ENCODE results near the gene MAGI1.

The MAGI1 gene

GRCh38 chr3:65665915-65666314 is 372.8 kb downstream of the MAGI1 start:
- H3K9me3 Mint-ChIP-seq: no peaks in the 10 kb centered on the region
- no peaks in the 10 kb centered on the region for H3K36me3 Mint-ChIP-seq (ENCODE audit: low read depth)
- intact Hi-C loops (cut with micrococcal nuclease): no loop called here
- H3K27ac Mint-ChIP-seq: no peak overlapping the region
- no peak overlapping the region for H3K4me3 Mint-ChIP-seq
- H3K4me1 Mint-ChIP-seq (ENCODE audit: low read depth): no peaks in the 10 kb centered on the region
- H3K27me3 Mint-ChIP-seq: no peaks in the 10 kb centered on the region

GRCh38 chr3:65664931-65665330 is 373.8 kb downstream of the MAGI1 start:
- Mint-ChIP-seq H3K27me3 (no peaks in the 10 kb centered on the region), H3K4me1 (ENCODE audit: low read depth) (no peaks in the 10 kb centered on the region), H3K9me3 (no peaks in the 10 kb centered on the region), H3K27ac (no peak overlapping the region), H3K36me3 (ENCODE audit: low read depth) (no peaks in the 10 kb centered on the region), H3K4me3 (no peak overlapping the region)
- intact Hi-C loops (cut with micrococcal nuclease): no loop called here

DNA sequence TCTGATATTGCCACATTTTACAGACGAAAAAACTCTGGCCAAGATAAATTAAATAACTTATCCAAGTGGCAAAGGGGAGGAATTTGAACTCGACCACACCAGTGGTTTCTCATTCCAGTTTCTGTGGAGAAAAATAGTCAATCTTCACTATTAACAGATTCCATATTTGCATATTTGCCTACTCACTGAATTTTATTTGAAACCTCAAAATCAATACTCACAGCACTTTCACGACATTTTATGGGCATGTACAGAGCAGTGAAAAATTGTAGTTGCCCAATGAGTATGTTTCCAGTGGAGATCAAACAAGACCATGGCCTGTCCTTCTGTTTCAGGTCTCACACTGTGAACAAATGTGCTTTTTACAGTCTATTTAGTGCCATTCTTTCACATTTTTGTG is 374.3 kb downstream of the MAGI1 start:
- Mint-ChIP-seq H3K27ac (no peak overlapping the region), H3K4me3 (no peak overlapping the region), H3K4me1 (ENCODE audit: low read depth) (no peaks in the 10 kb centered on the region), H3K27me3 (no peaks in the 10 kb centered on the region), H3K9me3 (no peaks in the 10 kb centered on the region), H3K36me3 (ENCODE audit: low read depth) (no peaks in the 10 kb centered on the region)
- intact Hi-C loops (cut with micrococcal nuclease): no loop called here

DNA sequence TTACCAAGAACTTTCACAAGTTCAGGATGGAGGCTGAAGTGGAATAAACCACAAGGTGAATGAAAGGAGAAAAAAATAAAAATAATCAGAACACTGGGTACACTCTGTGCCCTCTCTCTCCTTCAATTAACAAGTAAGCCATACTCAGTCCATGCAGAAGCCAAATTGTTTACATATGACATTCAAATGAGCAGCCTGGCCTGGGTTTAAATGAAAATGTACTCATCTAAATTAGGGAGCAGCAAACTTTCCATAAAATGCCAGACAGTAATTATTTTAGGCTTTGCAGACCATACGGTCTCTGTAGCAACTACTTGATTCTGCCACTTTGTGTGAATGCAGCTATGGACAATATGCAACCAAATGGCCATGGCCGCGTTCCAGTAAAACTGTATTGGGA is 376.6 kb downstream of the MAGI1 start:
- Mint-ChIP-seq H3K4me1 (ENCODE audit: low read depth) (no peaks in the 10 kb centered on the region), H3K36me3 (ENCODE audit: low read depth) (no peaks in the 10 kb centered on the region), H3K4me3 (no peak overlapping the region), H3K27me3 (no peaks in the 10 kb centered on the region), H3K27ac (no peak overlapping the region), H3K9me3 (no peaks in the 10 kb centered on the region)
- intact Hi-C loops (cut with micrococcal nuclease): no loop called here

GRCh38 chr3:65660000-65660598 is 378.6 kb downstream of the MAGI1 start:
- H3K9me3 Mint-ChIP-seq: no peaks in the 10 kb centered on the region
- no peak overlapping the region for H3K27ac Mint-ChIP-seq
- no peaks in the 10 kb centered on the region for H3K36me3 Mint-ChIP-seq (ENCODE audit: low read depth)
- intact Hi-C loops (cut with micrococcal nuclease): no loop called here
- H3K27me3 Mint-ChIP-seq: no peaks in the 10 kb centered on the region
- no peak overlapping the region for H3K4me3 Mint-ChIP-seq
- H3K4me1 Mint-ChIP-seq (ENCODE audit: low read depth): no peaks in the 10 kb centered on the region

- Mint-ChIP-seq H3K36me3 (ENCODE audit: low read depth) (no peaks in the 10 kb centered on the region), H3K27me3 (no peaks in the 10 kb centered on the region), H3K4me1 (ENCODE audit: low read depth) (no peaks in the 10 kb centered on the region), H3K27ac (no peak overlapping the region), H3K4me3 (no peak overlapping the region), H3K9me3 (no peaks in the 10 kb centered on the region)
- intact Hi-C loops (cut with micrococcal nuclease): no loop called here
Measured at GRCh38 chr3:65659396-65659795, 379.3 kb downstream of the MAGI1 start.

DNA sequence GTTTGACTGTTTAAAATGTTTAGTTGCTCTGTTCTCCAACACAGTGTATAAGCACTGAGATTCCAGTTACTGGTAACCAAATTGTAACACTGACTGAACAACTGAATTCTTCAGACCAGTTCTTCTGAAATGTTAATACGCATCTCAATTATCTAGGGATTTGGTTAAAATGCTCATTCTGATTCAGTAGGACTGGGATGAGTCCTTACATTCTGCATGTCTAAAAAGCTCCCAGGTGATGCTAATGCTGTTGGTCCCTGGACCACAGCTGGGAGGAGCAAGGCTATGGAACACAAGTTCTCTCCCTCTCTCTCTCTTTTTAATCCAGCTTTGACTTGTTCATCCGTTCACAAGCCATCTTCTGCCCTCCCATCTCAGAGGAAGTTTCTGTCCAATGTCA is 380.3 kb downstream of the MAGI1 start:
- H3K9me3 Mint-ChIP-seq: no peaks in the 10 kb centered on the region
- H3K27ac Mint-ChIP-seq: no peak overlapping the region
- no peaks in the 10 kb centered on the region for H3K27me3 Mint-ChIP-seq
- H3K36me3 Mint-ChIP-seq (ENCODE audit: low read depth): no peaks in the 10 kb centered on the region
- H3K4me3 Mint-ChIP-seq: no peak overlapping the region
- intact Hi-C loops (cut with micrococcal nuclease): no loop called here
- no peaks in the 10 kb centered on the region for H3K4me1 Mint-ChIP-seq (ENCODE audit: low read depth)

GRCh38 chr3:65655061-65655460 is 383.7 kb downstream of the MAGI1 start:
- no peaks in the 10 kb centered on the region for H3K4me1 Mint-ChIP-seq (ENCODE audit: low read depth)
- H3K36me3 Mint-ChIP-seq (ENCODE audit: low read depth): no peaks in the 10 kb centered on the region
- no peaks in the 10 kb centered on the region for H3K9me3 Mint-ChIP-seq
- no peak overlapping the region for H3K27ac Mint-ChIP-seq
- H3K4me3 Mint-ChIP-seq: no peak overlapping the region
- no peaks in the 10 kb centered on the region for H3K27me3 Mint-ChIP-seq
- intact Hi-C loops (cut with micrococcal nuclease): no loop called here

DNA sequence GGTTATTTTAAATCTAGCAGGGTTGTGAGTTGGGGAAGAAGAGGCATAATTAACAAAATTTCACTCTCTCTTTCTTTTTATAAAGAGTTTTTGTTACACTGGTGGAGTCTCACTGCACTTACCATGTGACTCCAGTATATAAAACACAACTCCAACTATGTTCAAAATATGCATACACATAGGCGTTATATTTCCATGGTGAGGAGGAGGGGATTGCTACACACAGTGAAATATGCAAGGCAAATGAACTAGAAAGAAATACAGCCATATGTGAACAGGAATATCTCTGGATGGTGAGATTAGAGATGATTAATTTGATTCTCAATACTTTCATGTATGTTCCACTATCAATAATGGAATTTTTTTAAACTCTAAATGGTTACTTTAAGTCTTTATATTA is 385.0 kb downstream of the MAGI1 start:
- Mint-ChIP-seq H3K27me3 (no peaks in the 10 kb centered on the region), H3K9me3 (no peaks in the 10 kb centered on the region), H3K4me3 (no peak overlapping the region), H3K27ac (no peak overlapping the region), H3K4me1 (ENCODE audit: low read depth) (no peaks in the 10 kb centered on the region), H3K36me3 (ENCODE audit: low read depth) (no peaks in the 10 kb centered on the region)
- intact Hi-C loops (cut with micrococcal nuclease): no loop called here

DNA sequence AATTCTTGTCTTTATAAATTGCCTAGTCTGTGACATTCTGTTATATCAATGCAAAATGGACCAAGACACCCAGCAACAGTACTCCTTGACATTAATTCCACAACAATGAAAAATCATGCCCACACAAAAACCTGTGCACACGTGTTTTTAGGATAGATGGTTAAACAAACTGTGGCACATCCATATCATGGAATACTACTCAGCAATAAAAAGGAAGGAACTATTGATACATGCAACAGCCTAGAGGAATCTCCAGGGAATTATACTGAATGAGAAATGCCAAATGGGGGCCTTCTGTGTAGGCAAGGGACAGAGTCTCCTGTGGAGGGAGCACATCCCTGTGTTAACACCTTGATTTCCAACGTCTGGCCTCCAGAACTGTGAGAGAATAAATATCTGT is 388.5 kb downstream of the MAGI1 start:
- Mint-ChIP-seq H3K36me3 (ENCODE audit: low read depth) (no peaks in the 10 kb centered on the region), H3K27me3 (no peaks in the 10 kb centered on the region), H3K27ac (no peak overlapping the region), H3K9me3 (peaks cover 20% of the 10 kb centered on the region), H3K4me3 (no peak overlapping the region), H3K4me1 (ENCODE audit: low read depth) (no peaks in the 10 kb centered on the region)
- intact Hi-C loops (cut with micrococcal nuclease): no loop called here

DNA sequence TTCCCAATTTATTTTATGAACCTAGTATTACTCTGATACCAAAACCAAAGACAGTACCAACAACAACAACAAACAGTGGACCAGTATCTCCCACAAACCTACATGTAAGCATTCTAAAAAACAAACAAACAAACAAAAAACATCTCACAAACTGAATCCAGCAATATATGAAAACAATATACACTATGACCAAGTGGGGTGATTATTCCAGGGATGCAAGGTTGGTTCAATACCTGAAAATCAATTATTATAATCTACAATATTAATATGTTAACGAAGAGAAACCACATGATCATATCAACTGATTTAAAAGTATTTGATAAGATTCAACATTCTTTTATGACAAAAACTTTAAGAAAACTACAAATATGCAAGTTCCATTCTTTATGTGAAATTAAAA is 391.3 kb downstream of the MAGI1 start:
- intact Hi-C loops (cut with micrococcal nuclease): no loop called here
- no peaks in the 10 kb centered on the region for H3K27me3 Mint-ChIP-seq
- no peak overlapping the region for H3K27ac Mint-ChIP-seq
- H3K4me1 Mint-ChIP-seq (ENCODE audit: low read depth): no peaks in the 10 kb centered on the region
- no peaks in the 10 kb centered on the region for H3K36me3 Mint-ChIP-seq (ENCODE audit: low read depth)
- H3K4me3 Mint-ChIP-seq: no peak overlapping the region
- H3K9me3 Mint-ChIP-seq: peaks cover 34% of the 10 kb centered on the region

DNA sequence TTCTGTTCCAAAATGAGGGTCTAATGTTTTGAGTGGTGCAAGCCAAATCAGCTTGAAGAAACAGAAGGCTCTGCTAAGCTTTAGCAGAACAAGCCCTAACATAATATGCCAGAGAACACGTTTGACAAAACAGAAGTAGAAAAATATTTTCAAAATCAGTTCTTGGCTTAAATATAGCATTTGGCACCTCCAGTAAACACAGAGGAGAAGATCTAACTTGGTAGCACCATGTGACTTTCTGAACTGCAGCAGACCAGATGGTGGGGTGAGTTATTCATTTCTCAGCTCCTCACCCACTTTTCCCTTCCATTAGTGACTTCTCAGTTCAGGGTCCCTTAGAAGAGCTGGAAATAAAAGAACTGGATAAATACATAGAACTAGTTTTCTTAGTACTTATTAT is 395.8 kb downstream of the MAGI1 start:
- no peaks in the 10 kb centered on the region for H3K36me3 Mint-ChIP-seq (ENCODE audit: low read depth)
- no peaks in the 10 kb centered on the region for H3K4me1 Mint-ChIP-seq (ENCODE audit: low read depth)
- H3K9me3 Mint-ChIP-seq: peaks cover 38% of the 10 kb centered on the region
- no peak overlapping the region for H3K4me3 Mint-ChIP-seq
- intact Hi-C loops (cut with micrococcal nuclease): no loop called here
- H3K27me3 Mint-ChIP-seq: no peaks in the 10 kb centered on the region
- H3K27ac Mint-ChIP-seq: no peak overlapping the region

DNA sequence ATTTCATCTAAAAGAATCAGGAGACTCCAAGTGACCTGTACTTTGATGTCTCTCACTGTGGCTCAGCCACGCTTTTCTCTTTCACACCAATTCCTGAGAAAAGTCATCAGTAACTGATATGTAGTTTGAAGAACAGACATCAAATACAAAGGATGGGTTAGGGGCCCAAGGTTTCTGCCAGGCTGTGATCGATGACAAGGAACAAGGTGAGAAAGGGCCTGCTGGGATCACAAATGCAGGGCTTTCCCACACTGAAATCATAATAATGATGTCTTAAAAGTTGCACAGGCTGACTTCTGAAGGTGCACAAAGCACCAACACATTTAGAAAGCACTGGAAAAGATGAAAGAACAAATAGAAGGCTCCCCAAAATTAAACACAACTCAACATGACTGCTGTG is 396.9 kb downstream of the MAGI1 start:
- Mint-ChIP-seq H3K27ac (no peak overlapping the region), H3K4me1 (ENCODE audit: low read depth) (no peaks in the 10 kb centered on the region), H3K36me3 (ENCODE audit: low read depth) (no peaks in the 10 kb centered on the region), H3K4me3 (no peak overlapping the region), H3K27me3 (no peaks in the 10 kb centered on the region), H3K9me3 (peaks cover 27% of the 10 kb centered on the region)
- intact Hi-C loops (cut with micrococcal nuclease): no loop called here

DNA sequence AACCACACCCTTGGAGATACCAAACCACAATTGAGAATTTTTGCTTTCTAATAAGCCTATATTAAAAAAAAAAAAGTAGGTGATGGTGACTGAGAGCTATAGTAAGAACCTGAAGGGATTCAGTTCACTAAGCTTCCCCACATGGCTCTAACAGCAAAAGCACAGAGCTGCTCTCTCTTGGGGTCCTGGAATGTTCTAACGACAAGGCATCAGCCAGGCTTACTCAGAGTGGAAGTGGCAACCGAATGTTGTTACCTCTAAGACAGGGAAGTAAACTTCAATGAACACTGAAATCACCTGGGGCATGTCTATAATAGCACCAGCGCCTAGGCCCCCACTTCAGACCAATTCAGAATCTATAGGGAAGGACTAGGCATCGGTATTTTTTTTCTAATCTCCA is 397.7 kb downstream of the MAGI1 start:
- Mint-ChIP-seq H3K9me3 (peaks cover 22% of the 10 kb centered on the region), H3K27ac (no peak overlapping the region), H3K36me3 (ENCODE audit: low read depth) (no peaks in the 10 kb centered on the region), H3K27me3 (no peaks in the 10 kb centered on the region), H3K4me1 (ENCODE audit: low read depth) (no peaks in the 10 kb centered on the region), H3K4me3 (no peak overlapping the region)
- intact Hi-C loops (cut with micrococcal nuclease): no loop called here

- Mint-ChIP-seq H3K36me3 (ENCODE audit: low read depth) (no peaks in the 10 kb centered on the region), H3K4me1 (ENCODE audit: low read depth) (no peaks in the 10 kb centered on the region), H3K27ac (no peak overlapping the region), H3K27me3 (no peaks in the 10 kb centered on the region), H3K4me3 (no peak overlapping the region), H3K9me3 (peaks cover 19% of the 10 kb centered on the region)
- intact Hi-C loops (cut with micrococcal nuclease): no loop called here
Measured at GRCh38 chr3:65639444-65639843, 399.3 kb downstream of the MAGI1 start.
